KMS-11 (cell line): ENCODE measurements around the gene PNMA6A.

Experiments
- H2AFZ ChIP-seq: fragments of 200-600 bp; sonication (generic); 2 replicates; pipeline ENCODE4 v1.6.1; 2016; ENCODE audit warnings: antibody characterized with exemption, mixed run types, low read depth
- H3K27ac ChIP-seq: fragments of 200-600 bp; sonication (generic); 2 replicates; pipeline ENCODE4 v1.6.1; 2016; ENCODE audit warnings: mild to moderate bottlenecking, mixed run types
- H3K27me3 ChIP-seq: fragments of 200-600 bp; sonication (generic); 2 replicates; pipeline ENCODE4 v1.6.1; 2017; ENCODE audit warnings: mild to moderate bottlenecking, low read depth, mixed run types, moderate library complexity; ENCODE audit not compliant: insufficient read depth
- H3K36me3 ChIP-seq: fragments of 200-600 bp; sonication (generic); 2 replicates; pipeline ENCODE4 v1.6.1; 2017; ENCODE audit warnings: mild to moderate bottlenecking, mixed run types; ENCODE audit not compliant: insufficient read depth
- H3K4me1 ChIP-seq: fragments of 200-600 bp; sonication (generic); 2 replicates; pipeline ENCODE4 v1.6.1; 2016; ENCODE audit warnings: mild to moderate bottlenecking, low read depth, mixed run types; ENCODE audit not compliant: poor library complexity, severe bottlenecking
- H3K4me2 ChIP-seq: fragments of 200-600 bp; sonication (generic); 2 replicates; pipeline ENCODE4 v1.7.0; 2016; ENCODE audit warnings: mild to moderate bottlenecking, mixed run types
- H3K4me3 ChIP-seq: fragments of 200-600 bp; sonication (generic); IDR thresholded peaks from 2 replicates; pipeline ENCODE4 v1.6.1; 2017; ENCODE audit warnings: low read depth, low read length, mixed read lengths; ENCODE audit not compliant: insufficient read depth
- H3K79me2 ChIP-seq: fragments of 200-600 bp; sonication (generic); 2 replicates; pipeline ENCODE4 v1.6.1; 2016; ENCODE audit warnings: low read depth, mixed run types; ENCODE audit not compliant: insufficient read depth
- H3K9ac ChIP-seq: fragments of 200-600 bp; sonication (generic); 2 replicates; pipeline ENCODE4 v1.6.1; 2016; ENCODE audit warnings: mild to moderate bottlenecking, mixed run types
- H4K20me1 ChIP-seq: fragments of 200-600 bp; sonication (generic); 2 replicates; pipeline ENCODE4 v1.6.1; 2016; ENCODE audit warnings: mild to moderate bottlenecking, mixed run types; ENCODE audit not compliant: insufficient read depth
- TF ChIP-seq, protein P1 (sequence below): fragments of 200-600 bp; sonication (generic); conservative IDR thresholded peaks from 2 replicates; pipeline ENCODE4 v1.6.1; 2017; ENCODE audit warnings: low read depth, mild to moderate bottlenecking, antibody characterized with exemption, low read length, moderate library complexity, mixed read lengths

Gene PNMA6A

DNA sequence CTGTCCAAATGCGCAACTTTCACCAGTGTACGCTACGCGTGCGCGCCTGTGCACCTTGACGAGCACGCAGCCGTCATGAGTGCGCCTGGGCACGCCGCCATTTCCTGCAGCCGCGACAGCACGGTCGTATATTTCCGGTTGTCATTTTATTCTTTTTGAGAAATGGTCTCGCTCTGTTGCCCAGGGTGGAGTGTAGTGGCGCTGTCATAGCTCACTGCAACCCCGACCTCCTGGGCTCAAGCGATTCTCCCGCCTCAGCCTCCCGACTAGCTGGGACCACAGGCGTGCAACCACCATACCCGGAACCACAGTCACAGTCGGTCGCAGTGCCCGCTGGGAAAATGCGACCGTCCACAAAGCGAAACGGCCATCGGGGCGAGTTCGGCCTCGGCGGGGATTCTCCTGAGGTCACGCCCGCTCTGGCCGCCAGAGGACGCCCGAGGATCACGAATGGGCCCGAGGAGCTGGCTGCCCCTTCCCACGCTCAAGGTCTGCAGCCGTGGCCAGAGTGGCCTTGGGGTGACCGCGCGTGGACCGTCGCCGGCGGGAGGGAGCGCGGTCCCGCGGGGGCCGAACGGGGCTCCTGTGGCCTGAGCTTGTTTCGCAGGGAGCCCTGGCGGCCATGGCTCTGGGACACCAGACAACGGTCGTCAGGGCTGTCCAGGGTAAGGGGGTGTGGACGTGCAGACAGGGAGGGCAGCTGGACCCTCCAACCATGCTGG lies 39.7 kb upstream of the PNMA6A start:
- TF ChIP-seq, protein P1, sequence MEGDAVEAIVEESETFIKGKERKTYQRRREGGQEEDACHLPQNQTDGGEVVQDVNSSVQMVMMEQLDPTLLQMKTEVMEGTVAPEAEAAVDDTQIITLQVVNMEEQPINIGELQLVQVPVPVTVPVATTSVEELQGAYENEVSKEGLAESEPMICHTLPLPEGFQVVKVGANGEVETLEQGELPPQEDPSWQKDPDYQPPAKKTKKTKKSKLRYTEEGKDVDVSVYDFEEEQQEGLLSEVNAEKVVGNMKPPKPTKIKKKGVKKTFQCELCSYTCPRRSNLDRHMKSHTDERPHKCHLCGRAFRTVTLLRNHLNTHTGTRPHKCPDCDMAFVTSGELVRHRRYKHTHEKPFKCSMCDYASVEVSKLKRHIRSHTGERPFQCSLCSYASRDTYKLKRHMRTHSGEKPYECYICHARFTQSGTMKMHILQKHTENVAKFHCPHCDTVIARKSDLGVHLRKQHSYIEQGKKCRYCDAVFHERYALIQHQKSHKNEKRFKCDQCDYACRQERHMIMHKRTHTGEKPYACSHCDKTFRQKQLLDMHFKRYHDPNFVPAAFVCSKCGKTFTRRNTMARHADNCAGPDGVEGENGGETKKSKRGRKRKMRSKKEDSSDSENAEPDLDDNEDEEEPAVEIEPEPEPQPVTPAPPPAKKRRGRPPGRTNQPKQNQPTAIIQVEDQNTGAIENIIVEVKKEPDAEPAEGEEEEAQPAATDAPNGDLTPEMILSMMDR = peak; percentile 80
- no peak overlapping the region for H3K27ac ChIP-seq
- H2AFZ ChIP-seq = peak overlapping the region; percentile 38; the same call in 1 of the 2 replicates
- no peak overlapping the region for H3K4me3 ChIP-seq
- no peaks in the 10 kb centered on the region for H3K27me3 ChIP-seq
- no peaks in the 10 kb centered on the region for H3K4me1 ChIP-seq
- no peaks in the 10 kb centered on the region for H3K36me3 ChIP-seq
- no peaks in the 10 kb centered on the region for H3K79me2 ChIP-seq
- no peak overlapping the region for H3K9ac ChIP-seq
- H4K20me1 ChIP-seq = no peaks in the 10 kb centered on the region
- H3K4me2 ChIP-seq = no peak overlapping the region

DNA sequence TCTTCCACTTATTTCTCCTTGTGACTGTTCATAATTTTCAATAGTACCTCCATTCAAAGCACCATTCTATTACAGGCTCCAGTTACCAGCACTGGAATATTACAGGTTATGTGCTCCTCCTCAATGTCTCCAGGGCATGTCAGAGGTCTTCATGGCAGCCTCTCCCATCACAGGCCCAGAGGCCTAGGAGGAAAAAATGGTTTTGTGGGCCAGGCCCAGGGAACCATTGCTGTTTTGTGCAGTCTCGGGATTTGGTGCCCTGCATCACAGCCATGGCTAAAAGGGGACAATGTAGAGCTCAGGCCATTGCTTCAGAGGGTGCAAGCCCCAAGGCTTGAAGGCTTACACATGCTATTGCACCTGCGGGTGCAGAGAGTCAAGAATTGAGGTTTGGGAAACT lies 23.2 kb upstream of the PNMA6A start:
- H4K20me1 ChIP-seq = no peaks in the 10 kb centered on the region
- no peak overlapping the region for H3K9ac ChIP-seq
- TF ChIP-seq, protein P1 = no peak
- no peak overlapping the region for H3K4me3 ChIP-seq
- H3K36me3 ChIP-seq = no peaks in the 10 kb centered on the region
- H3K27ac ChIP-seq = no peak overlapping the region
- no peaks in the 10 kb centered on the region for H3K4me1 ChIP-seq
- no peak overlapping the region for H2AFZ ChIP-seq
- no peak overlapping the region for H3K4me2 ChIP-seq
- H3K79me2 ChIP-seq = no peaks in the 10 kb centered on the region
- H3K27me3 ChIP-seq = no peaks in the 10 kb centered on the region

DNA sequence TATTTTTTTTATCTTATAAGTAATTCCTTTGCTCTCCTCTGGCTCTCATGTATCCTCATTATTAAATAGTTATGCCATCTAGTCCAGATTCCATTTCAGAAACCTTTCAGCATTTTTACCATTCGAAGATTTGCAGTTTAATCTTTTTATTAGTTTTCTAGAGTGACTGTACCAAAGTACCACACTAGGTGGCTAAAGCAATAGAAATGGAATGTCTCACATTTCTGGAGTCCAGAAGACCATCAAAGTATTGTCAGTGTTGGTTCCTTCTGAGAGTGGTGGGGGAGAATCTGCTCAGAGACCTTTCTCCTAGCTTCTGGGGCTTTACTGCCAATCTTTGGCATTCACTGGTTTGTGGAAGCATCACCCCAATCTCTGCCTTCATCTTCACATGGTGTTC lies 19.7 kb upstream of the PNMA6A start:
- H2AFZ ChIP-seq = no peak overlapping the region
- H3K4me3 ChIP-seq = no peak overlapping the region
- H3K27me3 ChIP-seq = no peaks in the 10 kb centered on the region
- no peaks in the 10 kb centered on the region for H3K36me3 ChIP-seq
- no peaks in the 10 kb centered on the region for H3K4me1 ChIP-seq
- H3K4me2 ChIP-seq = no peak overlapping the region
- H3K79me2 ChIP-seq = no peaks in the 10 kb centered on the region
- no peaks in the 10 kb centered on the region for H4K20me1 ChIP-seq
- H3K27ac ChIP-seq = no peak overlapping the region
- TF ChIP-seq, protein P1 = no peak
- H3K9ac ChIP-seq = no peak overlapping the region

DNA sequence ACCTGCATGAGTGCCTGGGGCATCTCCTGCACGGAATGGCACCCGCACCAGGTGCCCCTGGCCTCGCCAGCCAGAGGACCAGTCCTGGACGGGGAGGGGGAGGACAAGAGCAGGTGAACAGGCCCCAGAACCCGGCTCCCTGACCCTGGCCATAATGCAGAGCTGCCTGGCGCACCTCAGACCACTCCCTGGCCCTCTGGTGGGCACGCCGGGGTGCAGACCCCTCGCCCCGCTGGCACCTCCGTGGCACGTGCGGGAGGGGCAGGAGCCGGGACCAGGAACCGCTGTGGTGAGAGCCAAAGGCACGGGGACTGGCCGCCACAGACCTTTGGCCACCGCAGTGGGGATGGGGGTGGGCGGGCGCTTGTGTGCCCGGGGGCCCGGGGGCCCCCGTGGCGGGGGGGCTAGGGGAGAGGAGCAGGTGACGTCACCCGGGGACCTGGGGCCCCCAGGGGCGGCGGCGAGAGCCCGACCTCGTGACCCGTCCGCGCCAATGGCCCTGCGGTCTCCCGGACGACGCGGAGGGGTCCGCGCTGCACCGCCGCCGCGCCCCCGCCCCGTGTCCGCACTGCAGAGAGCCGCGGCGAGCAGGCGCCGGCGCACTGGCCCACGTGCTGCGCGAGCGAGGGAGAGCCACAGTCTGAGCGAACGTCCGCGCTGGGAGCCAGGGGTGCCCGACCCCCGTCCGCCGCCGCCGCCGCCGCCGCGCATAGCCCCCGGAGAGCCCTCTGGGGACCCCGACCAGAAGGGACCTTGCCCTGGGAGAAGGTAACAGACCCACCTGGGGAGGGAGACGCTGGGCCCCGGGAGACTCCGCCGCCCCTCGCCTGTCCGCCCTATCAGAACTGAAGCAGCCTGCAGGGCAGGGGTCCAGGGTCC lies 16.1 kb upstream of the PNMA6A start, which contains the start of gene PNMA3:
PNMA3 (plus strand) TSS at position 600 of the 879 bp plus-strand sequence. CDS start 586 bp downstream, outside the sequence.
- Histone ChIP-seq H4K20me1 (no peaks in the 10 kb centered on the region), H3K9ac (no peak within 1 kb of the TSS), H3K79me2 (no peaks in the 10 kb centered on the region), H3K4me1 (no peaks in the 10 kb centered on the region), H2AFZ (no peak within 1 kb of the TSS), H3K27ac (no peak within 1 kb of the TSS), H3K4me2 (no peak within 1 kb of the TSS), H3K27me3 (no peaks in the 10 kb centered on the region), H3K4me3 (no peak within 1 kb of the TSS), H3K36me3 (no peaks in the 10 kb centered on the region)
- TF ChIP-seq, protein P1 = no peak
